Activated gamma-delta T cell (primary cell): ENCODE results near the gene COX7A2L.
"Not testable (repeated sequence)": the region's sequence is repeated elsewhere in the genome, so short reads cannot be mapped to it uniquely, and the experiment has no call there.

ENCODE experiments used
- DNase-seq: peaks from one replicate; lab custom pipeline; 2025; lab: John Stamatoyannopoulos, UW

The COX7A2L gene

GRCh38 chr2:42367835-42368234 lies 6.8 kb upstream of the COX7A2L start:
- no peak for DNase-seq

- no peak for DNase-seq
These were observed 5.4 kb upstream of the COX7A2L start for GRCh38 chr2:42366411-42366810.

GRCh38 chr2:42364658-42365057 lies 3.6 kb upstream of the COX7A2L start:
- no peak for DNase-seq

GRCh38 chr2:42363413-42363812 lies 2.4 kb upstream of the COX7A2L start:
- no peak for DNase-seq

- no peak for DNase-seq
These were observed 789 bp upstream of the COX7A2L start for GRCh38 chr2:42361728-42362283.

- no peak for DNase-seq
These were observed 526 bp downstream of the COX7A2L start for GRCh38 chr2:42360493-42360889.

GRCh38 chr2:42359965-42360483 lies 993 bp downstream of the COX7A2L start:
- no peak for DNase-seq

- DNase-seq: no peak
These were observed 1.6 kb downstream of the COX7A2L start for GRCh38 chr2:42359304-42359964.

- no peak for DNase-seq
These were observed 7.1 kb downstream of the COX7A2L start for GRCh38 chr2:42353792-42354429.

- no peak for DNase-seq
These were observed 9.2 kb downstream of the COX7A2L start for GRCh38 chr2:42351864-42352263.

- DNase-seq: no peak
These were observed 10.5 kb downstream of the COX7A2L start for GRCh38 chr2:42350434-42351063.

GRCh38 chr2:42348113-42348805 lies 12.8 kb downstream of the COX7A2L start:
- no peak for DNase-seq

- not testable (repeated sequence) for DNase-seq
These were observed 13.5 kb downstream of the COX7A2L start for GRCh38 chr2:42347518-42347917.

GRCh38 chr2:42346856-42347255 lies 14.2 kb downstream of the COX7A2L start:
- DNase-seq: not testable (repeated sequence)

- no peak for DNase-seq
These were observed 15.0 kb downstream of the COX7A2L start for GRCh38 chr2:42345986-42346385.

GRCh38 chr2:42342795-42343241 lies 18.2 kb downstream of the COX7A2L start:
- DNase-seq: no peak

GRCh38 chr2:42342061-42342794 lies 18.8 kb downstream of the COX7A2L start:
- no peak for DNase-seq

- no peak for DNase-seq
These were observed 19.9 kb downstream of the COX7A2L start for GRCh38 chr2:42340938-42341636.

GRCh38 chr2:42340045-42340937 lies 20.7 kb downstream of the COX7A2L start:
- no peak for DNase-seq
